SJSA1 (cell line): ENCODE measurements around the gene COMMD1. TPM values are rescaled to one million over a fixed set of nuclear protein-coding genes. Genes with fewer than 3 reads are reported as not detected.
"Not testable (repeated sequence)": the region's sequence is repeated elsewhere in the genome, so short reads cannot be mapped to it uniquely, and the experiment has no call there.

ENCODE experiments used
- DNase-seq, 2 experiments: peaks; one replicate each; pipeline ENCODE4 v3.0.0-alpha.2; 2015 to 2020; ENCODE audit warnings: low spot score in 2 of 2, low read depth in 1 of 2
- H3K27ac ChIP-seq: fragments of 250-450 bp; sonication (Bioruptor Pico); 2 replicates; pipeline ENCODE4 v1.5.1; 2020; ENCODE audit warnings: mild to moderate bottlenecking, moderate library complexity
- H3K27me3 ChIP-seq: fragments of 250-450 bp; sonication (Bioruptor Pico); replicated peaks from 2 replicates; pipeline ENCODE4 v1.5.1; 2020; ENCODE audit warnings: mild to moderate bottlenecking, moderate library complexity
- H3K36me3 ChIP-seq: fragments of 250-450 bp; sonication (Bioruptor Pico); 2 replicates; pipeline ENCODE4 v1.5.1; 2020; ENCODE audit warnings: mild to moderate bottlenecking
- H3K4me1 ChIP-seq: fragments of 250-450 bp; sonication (Bioruptor Pico); replicated peaks from 2 replicates; pipeline ENCODE4 v1.6.1; 2021; ENCODE audit warnings: mild to moderate bottlenecking
- H3K4me3 ChIP-seq: fragments of 250-450 bp; sonication (Bioruptor Pico); 2 replicates; pipeline ENCODE4 v1.5.1; 2020; ENCODE audit warnings: mild to moderate bottlenecking
- H3K9me3 ChIP-seq: fragments of 250-450 bp; sonication (Bioruptor Pico); replicated peaks from 2 replicates; pipeline ENCODE4 v1.5.1; 2020; ENCODE audit warnings: mild to moderate bottlenecking
- total RNA-seq: library from RNA; depleted of rRNA; stranded (reverse); fragments of >200 nt; shearing (Covaris generic); gene quantifications from 2 replicates; pipeline ENCODE4 v1.2.3, GENCODE V29; 2014

The COMMD1 gene
- total RNA-seq, 1 experiment from 2014 or later, result 62.2 TPM

DNA sequence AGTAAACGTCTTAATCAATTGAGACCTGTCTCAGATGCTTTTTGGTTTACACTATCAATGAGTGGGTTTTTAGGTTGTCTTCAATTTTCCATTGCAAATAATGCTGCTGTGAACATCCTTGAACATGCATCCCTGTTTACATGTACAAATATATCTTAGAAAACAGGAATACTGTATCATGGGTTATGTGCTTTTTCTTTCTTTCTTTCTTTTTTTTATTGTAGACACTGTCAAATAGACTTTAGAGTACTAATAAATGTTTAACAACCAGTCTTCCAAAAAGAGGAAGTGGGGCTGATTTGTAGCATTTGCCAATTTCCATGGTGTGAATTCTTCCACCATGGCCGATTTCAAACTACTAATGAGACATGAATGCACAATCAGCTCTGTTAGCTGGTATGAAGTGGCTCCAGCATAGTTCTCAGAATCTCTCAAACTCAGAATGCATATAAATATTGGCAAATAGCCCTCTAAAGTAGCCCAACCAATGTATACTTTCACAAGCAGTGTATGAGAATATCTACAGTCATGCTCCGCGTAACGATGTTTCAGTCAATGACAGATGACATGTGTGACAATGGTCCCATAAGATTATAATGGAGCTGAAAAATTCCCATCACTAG lies 240.1 kb downstream of the COMMD1 start:
- Histone ChIP-seq H3K9me3 (no peaks in the 10 kb centered on the region), H3K27me3 (no peaks in the 10 kb centered on the region), H3K36me3 (no peaks in the 10 kb centered on the region), H3K4me1 (no peaks in the 10 kb centered on the region), H3K4me3 (no peak overlapping the region), H3K27ac (no peak overlapping the region)
- DNase-seq, result no peak

DNA sequence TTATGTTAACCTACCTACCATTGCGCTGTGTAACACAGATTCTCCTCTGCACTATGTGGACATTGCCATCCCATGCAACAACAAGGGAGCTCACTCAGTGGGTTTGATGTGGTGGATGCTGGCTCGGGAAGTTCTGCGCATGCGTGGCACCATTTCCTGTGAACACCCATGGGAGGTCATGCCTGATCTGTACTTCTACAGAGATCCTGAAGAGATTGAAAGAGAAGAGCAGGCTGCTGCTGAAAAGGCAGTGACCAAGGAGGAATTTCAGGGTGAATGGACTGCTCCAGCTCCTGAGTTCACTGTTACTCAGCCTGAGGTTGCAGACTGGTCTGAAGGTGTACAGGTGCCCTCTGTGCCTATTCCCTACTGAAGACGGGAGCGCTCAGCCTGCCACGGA lies 241.3 kb downstream of the COMMD1 start:
- DNase-seq, H3K4me3 ChIP-seq, H3K27me3 ChIP-seq, H3K4me1 ChIP-seq, H3K27ac ChIP-seq, H3K9me3 ChIP-seq, H3K36me3 ChIP-seq: not testable (repeated sequence)

DNA sequence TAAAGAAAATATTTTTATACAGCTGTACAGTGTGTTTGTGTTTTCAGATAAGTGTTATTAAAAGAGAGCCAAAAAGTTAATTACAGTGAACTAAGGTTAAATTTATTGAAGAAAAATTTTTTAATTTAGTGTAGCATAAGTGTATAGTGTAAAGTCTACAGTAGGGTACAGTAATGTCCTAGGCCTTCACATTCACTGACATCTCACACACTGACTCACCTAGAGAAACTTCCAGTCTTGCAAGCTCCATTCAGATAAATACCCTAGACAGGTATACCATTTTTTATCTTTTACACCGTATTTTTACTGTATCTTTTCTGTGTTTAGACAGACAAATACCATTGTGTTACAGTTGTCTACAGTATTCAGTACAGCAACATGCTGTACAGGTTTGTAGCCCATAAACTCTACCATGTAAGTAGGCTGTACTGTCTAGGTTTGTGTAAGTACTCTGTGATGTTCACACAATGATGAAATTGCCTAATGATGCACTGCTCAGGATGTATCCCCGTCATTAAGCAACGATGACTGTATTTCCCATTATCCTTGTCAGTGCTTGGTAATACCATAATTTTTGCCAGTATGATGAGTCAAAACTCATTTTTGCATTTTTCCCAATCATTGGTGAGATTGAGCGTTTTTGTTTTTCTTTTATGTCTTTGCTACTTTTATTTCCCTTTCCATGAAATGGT lies 242.3 kb downstream of the COMMD1 start:
- Histone ChIP-seq H3K4me3 (no peak overlapping the region), H3K27me3 (no peaks in the 10 kb centered on the region), H3K27ac (no peak overlapping the region), H3K9me3 (no peaks in the 10 kb centered on the region), H3K4me1 (no peaks in the 10 kb centered on the region), H3K36me3 (no peaks in the 10 kb centered on the region)
- no peak for DNase-seq

DNA sequence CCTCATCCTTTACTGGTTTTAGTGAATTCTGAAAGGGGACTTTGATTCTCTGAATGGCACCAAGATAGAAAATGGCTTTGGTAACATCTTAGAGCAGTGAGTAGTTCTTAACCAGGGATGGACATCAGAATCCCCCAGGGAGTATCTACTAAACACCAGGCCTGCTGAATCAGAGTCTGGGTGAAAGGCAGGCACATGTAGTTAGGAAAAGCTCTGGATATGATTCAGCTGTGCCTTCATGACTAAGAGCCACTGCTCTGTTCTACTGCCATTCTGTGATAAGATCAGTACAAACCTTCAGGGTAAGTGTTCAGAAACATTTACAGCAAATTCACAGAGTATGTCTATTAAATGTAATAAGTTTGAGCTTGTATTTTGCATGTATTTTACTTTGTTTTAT lies 244.2 kb downstream of the COMMD1 start:
- Histone ChIP-seq H3K4me1 (no peaks in the 10 kb centered on the region), H3K9me3 (no peaks in the 10 kb centered on the region), H3K27ac (no peak overlapping the region), H3K36me3 (no peaks in the 10 kb centered on the region), H3K4me3 (no peak overlapping the region), H3K27me3 (no peaks in the 10 kb centered on the region)
- no peak for DNase-seq

DNA sequence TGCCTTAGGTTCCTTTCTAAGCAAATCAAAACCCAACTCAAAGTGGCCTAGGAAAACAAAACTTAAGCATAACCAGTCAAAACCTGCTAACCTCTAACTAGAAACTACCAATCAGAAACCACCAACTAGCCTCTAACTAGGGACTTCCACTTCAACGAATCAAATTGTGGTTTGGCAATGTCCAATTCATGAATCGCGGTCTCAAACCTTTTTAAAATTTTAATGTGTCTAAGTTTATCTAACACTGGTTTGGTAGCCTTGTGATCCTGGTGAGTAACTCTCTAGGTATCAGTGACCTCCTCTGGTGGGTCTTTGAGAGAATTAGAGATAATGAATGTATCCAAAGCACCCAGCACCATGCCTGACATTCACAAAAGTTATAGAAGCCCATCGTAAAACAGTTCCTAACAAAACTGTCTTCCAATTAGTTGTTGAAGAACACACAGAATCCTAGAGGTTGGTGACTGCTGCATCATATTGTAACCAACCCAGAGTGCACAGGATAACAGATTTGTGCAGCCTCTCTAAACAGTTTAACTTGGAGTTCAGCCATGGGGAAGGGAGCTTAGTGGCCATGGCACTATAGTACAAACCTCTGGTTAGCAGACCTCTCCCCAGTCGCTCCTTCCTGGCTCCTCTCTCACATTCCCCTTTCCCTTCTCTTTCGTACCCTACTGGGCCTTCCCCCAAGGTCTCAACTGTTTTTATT lies 245.3 kb downstream of the COMMD1 start:
- DNase-seq, result no peak
- Histone ChIP-seq H3K27me3 (no peaks in the 10 kb centered on the region), H3K4me1 (no peaks in the 10 kb centered on the region), H3K36me3 (no peaks in the 10 kb centered on the region), H3K27ac (no peak overlapping the region), H3K9me3 (no peaks in the 10 kb centered on the region), H3K4me3 (no peak overlapping the region)

DNA sequence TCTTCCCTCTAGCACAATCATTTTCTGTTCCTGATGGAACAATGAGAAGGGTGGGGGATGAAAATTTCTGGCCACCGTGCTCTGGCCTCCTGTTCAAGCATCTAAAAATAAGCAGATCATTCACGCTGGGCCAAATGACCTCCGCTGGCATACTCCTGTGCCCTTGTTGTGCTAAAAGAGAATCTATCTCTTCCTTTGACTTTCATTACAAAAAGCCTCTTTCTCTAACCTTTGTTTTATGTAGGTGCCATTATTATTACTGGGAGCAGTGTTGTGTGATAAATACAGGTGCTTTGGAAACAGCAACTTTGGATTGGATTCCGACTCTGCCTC lies 245.8 kb downstream of the COMMD1 start:
- no peak overlapping the region for H3K4me3 ChIP-seq
- no peaks in the 10 kb centered on the region for H3K9me3 ChIP-seq
- H3K27me3 ChIP-seq, result no peaks in the 10 kb centered on the region
- H3K27ac ChIP-seq, result no peak overlapping the region
- no peaks in the 10 kb centered on the region for H3K36me3 ChIP-seq
- H3K4me1 ChIP-seq, result no peaks in the 10 kb centered on the region
- no peak for DNase-seq

DNA sequence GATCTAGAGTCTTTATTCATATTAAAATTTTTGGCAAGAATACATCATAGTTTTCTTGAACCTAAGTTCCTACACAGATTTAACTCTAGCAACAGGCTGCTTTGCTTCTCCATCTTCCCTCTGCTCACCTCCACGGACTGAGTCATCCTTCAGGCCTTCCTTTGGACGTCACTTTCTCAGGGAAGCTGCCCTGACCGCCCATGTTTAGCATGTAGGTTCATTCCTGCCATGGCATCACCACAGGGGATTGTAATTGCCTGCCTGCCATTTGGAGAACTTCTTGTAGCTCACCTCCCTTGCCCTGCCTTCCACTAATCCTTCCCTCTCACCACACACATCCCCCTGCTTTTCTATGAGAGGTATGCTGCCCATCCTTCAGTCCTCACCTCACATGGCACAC lies 246.5 kb downstream of the COMMD1 start:
- Histone ChIP-seq H3K4me3 (no peak overlapping the region), H3K36me3 (no peaks in the 10 kb centered on the region), H3K27ac (no peak overlapping the region), H3K9me3 (no peaks in the 10 kb centered on the region), H3K4me1 (no peaks in the 10 kb centered on the region), H3K27me3 (no peaks in the 10 kb centered on the region)
- DNase-seq, result no peak

DNA sequence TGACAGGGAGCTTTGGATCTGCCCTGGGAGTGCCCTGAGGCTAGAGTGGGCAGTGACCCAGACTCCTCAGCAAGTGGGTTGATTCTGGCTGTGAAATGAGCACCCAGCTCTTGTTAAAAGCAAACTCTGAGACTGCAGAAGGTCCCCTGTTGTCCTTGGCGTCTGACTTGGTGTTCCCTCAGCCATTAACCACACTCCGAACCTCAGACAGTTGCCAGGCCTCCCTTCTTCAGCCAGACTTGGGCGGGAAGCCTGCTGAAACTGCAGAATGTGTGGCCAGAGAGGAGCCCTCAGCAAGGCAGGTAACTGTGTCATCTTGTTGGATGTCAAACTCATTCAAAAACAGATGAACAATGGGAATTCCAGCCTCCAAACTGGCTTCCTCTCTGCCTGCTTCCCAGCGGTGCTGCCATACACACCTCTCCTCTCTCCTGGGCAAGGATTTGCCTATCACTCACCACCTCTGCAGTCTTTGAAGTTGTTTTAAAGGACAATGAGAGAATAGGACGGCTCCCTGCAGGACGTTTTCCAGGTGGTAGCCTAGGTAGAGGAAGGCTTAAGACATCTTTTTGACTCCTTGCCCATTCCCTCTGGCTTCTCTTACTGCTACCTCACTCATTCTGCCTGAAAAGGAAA lies 251.5 kb downstream of the COMMD1 start:
- no peaks in the 10 kb centered on the region for H3K27me3 ChIP-seq
- no peaks in the 10 kb centered on the region for H3K4me1 ChIP-seq
- no peaks in the 10 kb centered on the region for H3K9me3 ChIP-seq
- H3K4me3 ChIP-seq, result no peak overlapping the region
- no peak overlapping the region for H3K27ac ChIP-seq
- no peak for DNase-seq
- H3K36me3 ChIP-seq, result no peaks in the 10 kb centered on the region

DNA sequence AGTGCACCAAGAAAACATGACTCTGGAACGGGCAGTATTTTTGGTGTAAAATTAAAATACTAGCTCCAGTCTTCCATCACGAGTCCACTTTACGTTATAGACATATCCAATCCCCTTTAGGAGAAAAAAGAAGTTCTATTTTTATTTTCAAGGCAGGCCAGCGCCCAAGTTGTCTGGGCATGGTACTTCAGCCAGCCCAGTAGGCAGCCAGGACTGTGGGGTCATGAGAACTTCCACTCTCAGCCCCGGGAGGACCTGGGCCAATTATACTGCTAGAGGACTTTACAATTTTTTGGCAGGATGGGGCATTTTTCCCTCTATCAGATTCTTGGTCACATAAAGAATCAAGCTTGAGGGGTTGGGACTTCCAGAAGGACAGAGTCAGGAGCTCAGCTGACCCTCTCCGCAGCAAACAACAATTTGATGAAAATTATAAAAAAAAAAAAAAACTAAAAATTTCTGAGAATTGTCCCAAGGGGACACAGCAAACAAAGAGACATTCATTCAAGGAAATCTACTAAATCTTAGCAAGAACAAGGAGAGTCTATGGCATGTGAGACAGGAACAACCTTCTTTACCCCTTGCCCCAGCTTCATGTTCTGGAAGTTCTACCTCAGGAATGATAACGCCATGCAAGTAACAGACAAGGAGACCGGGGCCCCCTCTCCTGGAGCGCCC lies 253.1 kb downstream of the COMMD1 start:
- Histone ChIP-seq H3K4me3 (no peak overlapping the region), H3K9me3 (no peaks in the 10 kb centered on the region), H3K4me1 (no peaks in the 10 kb centered on the region), H3K36me3 (no peaks in the 10 kb centered on the region), H3K27ac (no peak overlapping the region), H3K27me3 (no peaks in the 10 kb centered on the region)
- no peak for DNase-seq

DNA sequence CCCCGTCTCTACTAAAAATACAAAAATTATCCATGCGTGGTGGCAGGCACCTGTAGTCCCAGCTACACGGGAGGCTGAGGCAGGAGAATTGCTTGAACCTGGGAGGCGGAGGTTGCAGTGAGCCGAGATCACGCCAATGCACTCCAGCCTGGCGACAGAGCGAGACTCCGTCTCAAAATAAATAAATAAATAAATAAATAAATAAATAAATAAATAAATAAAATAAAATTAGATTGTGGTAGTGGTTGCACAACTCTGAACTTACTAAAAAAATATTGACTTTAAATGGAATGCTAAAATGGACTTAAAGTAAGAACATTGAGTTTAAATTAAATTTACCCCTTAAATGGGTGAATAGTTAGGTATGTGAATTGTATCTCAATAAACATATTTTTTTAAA lies 255.2 kb downstream of the COMMD1 start:
- not testable (repeated sequence) for H3K27me3 ChIP-seq, H3K9me3 ChIP-seq, DNase-seq

DNA sequence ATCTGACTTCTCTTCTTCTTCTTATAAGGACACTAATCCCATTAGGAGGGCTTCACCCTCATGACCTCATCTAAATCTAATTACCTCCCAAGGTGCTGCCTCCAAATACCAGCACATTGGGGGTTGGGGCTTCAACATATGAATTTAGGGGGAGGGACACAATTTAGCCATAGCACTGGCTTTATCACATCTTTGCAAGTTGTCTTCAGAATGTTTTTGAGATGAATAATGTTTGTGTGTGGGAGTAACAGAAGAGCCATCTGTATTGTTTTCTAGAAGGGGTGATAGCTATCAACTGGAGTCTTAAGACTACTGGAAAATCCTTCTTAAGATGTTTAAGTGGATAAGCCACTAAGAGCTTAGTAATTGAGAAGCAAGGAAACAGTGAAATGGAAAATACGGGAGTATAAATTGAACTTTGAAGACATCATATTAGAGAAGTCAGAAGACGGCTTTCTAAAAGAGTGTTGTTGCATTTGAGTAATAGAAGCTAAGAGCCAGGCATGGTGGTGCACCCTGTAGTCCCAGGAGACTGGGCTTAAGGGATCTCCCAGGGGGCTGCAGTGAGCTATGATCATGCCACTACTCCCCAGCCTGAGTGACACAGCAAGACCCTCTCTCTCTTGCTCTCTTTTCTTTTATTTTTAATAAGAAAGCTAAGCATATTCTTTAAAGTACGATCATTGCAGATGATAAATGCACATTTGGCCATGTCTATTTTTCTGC lies 257.8 kb downstream of the COMMD1 start:
- H3K27ac ChIP-seq, result no peak overlapping the region
- no peaks in the 10 kb centered on the region for H3K9me3 ChIP-seq
- H3K4me1 ChIP-seq, result no peaks in the 10 kb centered on the region
- no peaks in the 10 kb centered on the region for H3K36me3 ChIP-seq
- no peak overlapping the region for H3K4me3 ChIP-seq
- no peaks in the 10 kb centered on the region for H3K27me3 ChIP-seq
- no peak for DNase-seq

More for the DNA sequence above, 255.2 kb downstream of the COMMD1 start:
- not testable (repeated sequence) for H3K4me1 ChIP-seq, H3K4me3 ChIP-seq, H3K36me3 ChIP-seq, H3K27ac ChIP-seq

DNA sequence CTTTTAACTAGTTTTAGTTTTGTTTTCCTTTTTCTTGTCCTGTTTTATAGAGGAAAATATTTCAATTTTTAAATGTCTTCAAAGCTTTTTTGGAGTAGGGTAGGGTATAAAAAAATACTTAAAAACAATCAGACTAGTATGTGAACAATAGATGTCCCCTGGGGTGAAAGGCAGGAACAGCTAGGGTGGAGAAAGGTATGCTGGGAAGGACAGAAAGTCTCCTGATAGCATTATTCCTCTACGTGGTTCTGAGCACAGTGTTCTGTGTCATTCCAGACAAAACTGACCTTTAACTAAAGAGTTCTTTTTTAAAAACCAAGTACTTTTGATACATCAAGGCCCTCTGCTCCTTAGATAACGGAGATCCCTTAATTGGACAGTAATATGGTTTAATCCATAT lies 258.4 kb downstream of the COMMD1 start:
- Histone ChIP-seq H3K36me3 (no peaks in the 10 kb centered on the region), H3K4me1 (no peaks in the 10 kb centered on the region), H3K27ac (no peak overlapping the region), H3K9me3 (no peaks in the 10 kb centered on the region), H3K4me3 (no peak overlapping the region), H3K27me3 (no peaks in the 10 kb centered on the region)
- DNase-seq, result no peak

DNA sequence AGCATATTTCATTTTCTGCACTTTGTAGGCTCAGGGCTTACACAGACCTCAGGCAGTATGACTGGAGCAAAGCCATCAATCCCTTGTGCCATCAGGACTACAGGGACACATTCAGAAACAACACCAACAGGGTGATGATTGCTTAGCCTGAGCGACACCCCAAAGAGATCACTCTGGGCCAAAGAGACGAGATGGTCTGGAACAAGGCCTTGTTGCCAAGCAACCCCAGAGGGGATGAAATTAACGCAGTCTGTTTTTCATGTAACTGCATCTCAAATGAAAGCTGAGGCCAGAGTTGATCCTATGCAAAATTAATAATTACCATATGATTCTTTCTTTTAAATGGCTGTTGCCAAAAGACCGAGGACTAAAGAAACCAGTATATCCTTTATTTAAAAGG lies 270.3 kb downstream of the COMMD1 start:
- Histone ChIP-seq H3K9me3 (no peaks in the 10 kb centered on the region), H3K27me3 (no peaks in the 10 kb centered on the region), H3K27ac (no peak overlapping the region), H3K4me3 (no peak overlapping the region), H3K4me1 (no peaks in the 10 kb centered on the region), H3K36me3 (no peaks in the 10 kb centered on the region)
- no peak for DNase-seq
